H1 (cell line): Measurements from ENCODE around the gene SNX13.
"Not testable (repeated sequence)": the region's sequence is repeated elsewhere in the genome, so short reads cannot be mapped to it uniquely, and the experiment has no call there.

Experiments
- CREB1 ChIP-seq: IDR thresholded peaks from 2 replicates; pipeline ENCODE4 v1.6.1; 2012; ENCODE audit warnings: inconsistent platforms
- CTBP2 ChIP-seq: IDR thresholded peaks from 2 replicates; pipeline ENCODE4 v1.7.0; 2011; ENCODE audit warnings: borderline replicate concordance, mild to moderate bottlenecking, moderate library complexity, mixed read lengths, low read length; ENCODE audit not compliant: insufficient read depth, insufficient read length
- CTCF ChIP-seq, 3 experiments: IDR thresholded peaks; 1 replicate in 2 of 3; 2 replicates in 1 of 3; pipeline versions ENCODE4 v1.5.1 to v1.6.1; 2011; ENCODE audit warnings: low read length in 3 of 3, mild to moderate bottlenecking in 3 of 3, inconsistent platforms in 2 of 3, low read depth in 1 of 3, moderate library complexity in 1 of 3; ENCODE audit not compliant: insufficient read depth in 1 of 3; ENCODE audit errors: control extremely low read depth in 1 of 3
- POLR2A ChIP-seq, 2 experiments: IDR thresholded peaks; 1 replicate in 1 of 2; 2 replicates in 1 of 2; pipeline ENCODE4 v1.6.1; 2011; ENCODE audit warnings: low read depth in 2 of 2, low read length in 2 of 2, mild to moderate bottlenecking in 2 of 2; ENCODE audit errors: control extremely low read depth in 1 of 2
- POLR2AphosphoS5 ChIP-seq: IDR thresholded peaks from 2 replicates; pipeline ENCODE4 v1.6.1; 2011; ENCODE audit warnings: low read depth, low read length
- RAD21 ChIP-seq, 2 experiments: IDR thresholded peaks in 1 of 2; conservative IDR thresholded peaks in 1 of 2; 2 replicates each; pipeline ENCODE4 v1.6.1; 2011; ENCODE audit warnings: low read depth in 2 of 2, low read length in 2 of 2, improper control_type of control experiment in 1 of 2, inconsistent platforms in 1 of 2, mild to moderate bottlenecking in 1 of 2, moderate library complexity in 1 of 2
- RFX5 ChIP-seq: IDR thresholded peaks from 2 replicates; pipeline ENCODE4 v1.6.1; 2011; ENCODE audit warnings: low read depth, low read length, improper control_type of control experiment, borderline replicate concordance
- RNF2 ChIP-seq: fragments of 200-900, 300-1000 bp; sonication (generic); IDR thresholded peaks from 2 replicates; pipeline ENCODE4 v1.7.1; 2016; ENCODE audit warnings: borderline replicate concordance, low read depth, mild to moderate bottlenecking, antibody characterized with exemption, low read length; ENCODE audit not compliant: poor library complexity, severe bottlenecking; ENCODE audit errors: missing control alignments

GRCh38 chr7:17809215-17809614 lies 131.1 kb downstream of the SNX13 start:
- not testable (repeated sequence) for TF ChIP-seq POLR2A (IDR thresholded peaks at IDR 0.05; ENCODE audit: control extremely low read depth in 1 of 2, low read depth in 2 of 2, low read length in 2 of 2); CTCF (IDR thresholded peaks at IDR 0.05; ENCODE audit: control extremely low read depth in 1 of 3, insufficient read depth in 1 of 3, low read depth in 1 of 3, low read length in 3 of 3); POLR2AphosphoS5; RAD21 (IDR thresholded peaks at IDR 0.05 in 1 of 2, conservative IDR thresholded peaks at IDR 0.05 in 1 of 2; ENCODE audit: low read depth in 2 of 2, low read length in 2 of 2); RFX5; CTBP2; CREB1; RNF2
